Calu3 (cell line): ENCODE measurements around the gene PLA2R1. TPM values are rescaled to one million over a fixed set of nuclear protein-coding genes. Genes with fewer than 3 reads are reported as not detected.

Experiments used
- BruUV-seq: library from RNA; stranded (reverse); fragments of 400-500 nt; replicated peaks from 2 replicates; lab custom pipeline; 2021; lab: Mats Ljungman, UMichigan
- CTCF ChIA-PET: fragments of 300-600 bp; sonication (Branson Sonifier 250); formaldehyde crosslinking; loops from one replicate; lab custom pipeline; 2022; ENCODE audit warnings: antibody characterized with exemption; lab: Charles Lee
- DNase-seq: peaks from one replicate; pipeline ENCODE4 v3.0.0; 2022
- H3K27ac Mint-ChIP-seq: one replicate; pipeline ENCODE4 v1.8.0; 2022; ENCODE audit warnings: mixed read lengths; ENCODE audit not compliant: unreplicated experiment
- H3K27me3 Mint-ChIP-seq: one replicate; pipeline ENCODE4 v1.8.0; 2022; ENCODE audit warnings: mixed read lengths; ENCODE audit not compliant: unreplicated experiment
- H3K36me3 Mint-ChIP-seq: one replicate; pipeline ENCODE4 v1.8.0; 2022; ENCODE audit warnings: mild to moderate bottlenecking, moderate library complexity, mixed read lengths; ENCODE audit not compliant: insufficient read depth, unreplicated experiment
- H3K4me1 Mint-ChIP-seq: one replicate; pipeline ENCODE4 v1.8.0; 2022; ENCODE audit warnings: mild to moderate bottlenecking, low read depth, mixed read lengths; ENCODE audit not compliant: unreplicated experiment
- H3K4me3 Mint-ChIP-seq: one replicate; pipeline ENCODE4 v1.8.0; 2022; ENCODE audit warnings: mild to moderate bottlenecking, low read depth, moderate library complexity, mixed read lengths; ENCODE audit not compliant: unreplicated experiment
- H3K9me3 Mint-ChIP-seq: one replicate; pipeline ENCODE4 v1.8.0; 2022; ENCODE audit warnings: low read depth, mixed read lengths; ENCODE audit not compliant: unreplicated experiment
- CTCF ChIP-seq: fragments of 200-600 bp; IDR thresholded peaks from one replicate; pipeline ENCODE4 v1.8.0; 2022; ENCODE audit warnings: antibody characterized with exemption; ENCODE audit not compliant: unreplicated experiment
- intact Hi-C: fragments of 100-400 bp; cut with micrococcal nuclease; formaldehyde crosslinking; loops from one replicate; pipeline ENCODE4 v1.10.0; 2022; ENCODE audit not compliant: unreplicated experiment
- total RNA-seq: library from RNA; stranded (reverse); gene quantifications from 2 replicates; pipeline ENCODE4 v1.2.3, GENCODE V29; 2022

PLA2R1 gene
- total RNA-seq, 1 experiment from 2014 or later: 5.8 TPM

GRCh38 chr2:159904127-159904958, 158.1 kb downstream of the PLA2R1 start, which contains the start of gene LY75:
Gene LY75 (minus strand): TSS chr2:159904756.
- Mint-ChIP-seq H3K36me3 (peaks cover 33% of the 10 kb centered on the region), H3K27ac (peak within 1 kb of the TSS; percentile 70), H3K4me3 (peak within 1 kb of the TSS; percentile 94), H3K27me3 (no peaks in the 10 kb centered on the region), H3K4me1 (peaks cover 46% of the 10 kb centered on the region), H3K9me3 (no peaks in the 10 kb centered on the region)
- TF ChIP-seq CTCF: no peak
- CTCF ChIA-PET: interaction anchor here (1.2 kb wide), 1 partner anchor 10 kb away, joined by 4 read pairs; no protein-coding TSS in a partner anchor
- BruUV-seq: no TSS peak
- intact Hi-C loops: no loop called here
- peak; percentile 92 for DNase-seq

- H3K9me3 Mint-ChIP-seq: no peaks in the 10 kb centered on the region
- H3K27me3 Mint-ChIP-seq: no peaks in the 10 kb centered on the region
- H3K4me1 Mint-ChIP-seq: peaks cover 46% of the 10 kb centered on the region
- TF ChIP-seq CTCF: no peak
- CTCF ChIA-PET: interaction anchor here (1.2 kb wide), 1 partner anchor 9 kb away, joined by 3 read pairs; no protein-coding TSS in a partner anchor
- H3K27ac Mint-ChIP-seq: peak overlapping the region; percentile 70
- no TSS peak for BruUV-seq
- peak overlapping the region; percentile 94 for H3K4me3 Mint-ChIP-seq
- H3K36me3 Mint-ChIP-seq: peaks cover 32% of the 10 kb centered on the region
- intact Hi-C loops: no loop called here
- DNase-seq: peak; percentile 49
Observed at GRCh38 chr2:159903443-159904126, 158.8 kb downstream of the PLA2R1 start.

GRCh38 chr2:159902722-159903121, 159.7 kb downstream of the PLA2R1 start:
- no peaks in the 10 kb centered on the region for H3K27me3 Mint-ChIP-seq
- intact Hi-C loops: no loop called here
- CTCF ChIA-PET: interaction anchor here (1.2 kb wide), 1 partner anchor 8 kb away, joined by 3 read pairs; no protein-coding TSS in a partner anchor
- H3K27ac Mint-ChIP-seq: no peak overlapping the region
- DNase-seq: no peak
- H3K36me3 Mint-ChIP-seq: peaks cover 37% of the 10 kb centered on the region
- no peak for TF ChIP-seq CTCF
- peaks cover 42% of the 10 kb centered on the region for H3K4me1 Mint-ChIP-seq
- H3K4me3 Mint-ChIP-seq: peak overlapping the region; percentile 94
- no peaks in the 10 kb centered on the region for H3K9me3 Mint-ChIP-seq
- TSS peak; percentile 38 for BruUV-seq

GRCh38 chr2:159900343-159900742, 162.1 kb downstream of the PLA2R1 start:
- BruUV-seq: no TSS peak
- H3K4me1 Mint-ChIP-seq: peaks cover 37% of the 10 kb centered on the region
- intact Hi-C loops: no loop called here
- TF ChIP-seq CTCF: no peak
- no peak overlapping the region for H3K4me3 Mint-ChIP-seq
- CTCF ChIA-PET: no interaction called here
- H3K27ac Mint-ChIP-seq: no peak overlapping the region
- H3K36me3 Mint-ChIP-seq: peaks cover 33% of the 10 kb centered on the region
- no peak for DNase-seq
- no peaks in the 10 kb centered on the region for H3K9me3 Mint-ChIP-seq
- no peaks in the 10 kb centered on the region for H3K27me3 Mint-ChIP-seq
